ENCODE measurements around the gene CTNNBL1.

The CTNNBL1 gene

DNA sequence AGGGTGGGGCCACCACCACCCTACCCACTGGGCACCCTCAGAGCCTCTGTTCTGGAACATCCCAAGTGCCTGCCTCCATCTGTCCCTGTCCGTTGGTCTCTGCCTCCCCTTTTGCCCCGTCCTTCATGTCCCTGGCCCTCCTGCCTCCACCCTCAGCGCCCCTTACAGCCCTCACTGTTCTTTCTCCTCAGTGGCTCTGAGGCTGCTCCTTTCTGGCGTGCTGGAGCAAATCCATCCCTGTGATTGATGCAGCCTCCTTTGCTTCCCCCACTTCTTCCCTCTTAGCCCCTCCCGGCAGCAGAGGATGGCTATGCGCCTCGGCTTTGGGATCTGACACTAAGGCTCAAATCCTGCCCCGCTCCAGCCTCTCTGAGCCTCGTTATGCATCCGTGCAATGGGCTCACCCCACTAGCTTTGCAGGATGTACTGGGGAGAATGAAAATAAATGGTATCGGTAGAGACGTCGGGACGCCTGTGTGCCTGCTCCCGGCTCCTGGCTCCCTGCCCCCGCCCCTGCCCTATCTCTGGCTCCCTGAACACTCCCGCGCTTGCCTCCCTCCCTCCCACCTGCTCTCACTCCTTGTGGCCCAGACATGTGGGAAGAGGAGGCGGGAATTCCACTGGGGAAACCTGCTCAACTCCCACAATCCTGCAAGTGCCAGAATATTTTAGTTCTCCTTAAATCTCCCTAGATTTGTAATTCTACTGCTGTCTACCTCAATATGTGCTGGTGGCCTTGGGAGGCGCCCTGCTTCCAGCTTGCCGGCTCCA is 222.2 kb downstream of the CTNNBL1 start:
- Histone ChIP-seq H3K4me1 (ENCODE audit: insufficient read depth, low read length) (peaks cover 28% of the 10 kb centered on the region), H3K9ac (ENCODE audit: low read depth, low read length) (no peak overlapping the region), H3K4me3 (ENCODE audit: low read length) (peak overlapping the region; percentile 58), H3K27ac (ENCODE audit: low read depth, low read length) (no peak overlapping the region), H3K36me3 (ENCODE audit: insufficient read depth, low read length) (no peaks in the 10 kb centered on the region), H3K27me3 (ENCODE audit: insufficient read depth, low read length) (peaks cover 21% of the 10 kb centered on the region), H3K9me3 (ENCODE audit: insufficient read depth, low read depth, low read length) (no peaks in the 10 kb centered on the region)
- 6% methylated on average over 21 of the region's 21 CpGs for WGBS

- Histone ChIP-seq H3K27ac (ENCODE audit: low read depth, low read length) (no peak overlapping the region), H3K36me3 (ENCODE audit: insufficient read depth, low read length) (no peaks in the 10 kb centered on the region), H3K9me3 (ENCODE audit: insufficient read depth, low read depth, low read length) (no peaks in the 10 kb centered on the region), H3K4me3 (ENCODE audit: low read length) (no peak overlapping the region), H3K27me3 (ENCODE audit: insufficient read depth, low read length) (peaks cover 20% of the 10 kb centered on the region), H3K4me1 (ENCODE audit: insufficient read depth, low read length) (peaks cover 19% of the 10 kb centered on the region), H3K9ac (ENCODE audit: low read depth, low read length) (no peak overlapping the region)
- whole genome bisulfite sequencing, result 65% methylated on average over 12 of the region's 12 CpGs
Measured at GRCh38 chr20:37917461-37917860, 223.6 kb downstream of the CTNNBL1 start.

DNA sequence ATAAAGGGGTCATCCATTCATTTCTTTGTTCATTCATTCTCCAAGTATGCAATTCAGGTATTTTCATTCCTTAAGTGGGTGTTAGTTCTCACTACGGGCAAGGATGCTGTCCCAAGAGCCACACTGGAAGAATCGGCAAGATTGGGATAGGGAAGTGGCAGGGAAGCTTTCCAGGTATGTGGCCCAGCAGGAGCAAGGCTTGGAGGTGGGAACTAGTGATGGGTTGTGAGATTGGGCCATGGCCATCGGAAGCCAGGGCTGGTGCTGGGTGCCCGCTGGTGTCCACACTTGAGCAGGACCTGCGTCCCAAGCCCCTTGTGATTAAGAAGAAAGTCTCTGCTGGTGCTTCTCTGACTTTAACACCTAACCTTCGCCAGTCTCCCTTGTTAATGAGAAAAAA is 224.2 kb downstream of the CTNNBL1 start:
- no peak overlapping the region for H3K9ac ChIP-seq (ENCODE audit: low read depth, low read length)
- WGBS, result 79% methylated on average over 6 of the region's 6 CpGs
- no peak overlapping the region for H3K27ac ChIP-seq (ENCODE audit: low read depth, low read length)
- no peaks in the 10 kb centered on the region for H3K36me3 ChIP-seq (ENCODE audit: insufficient read depth, low read length)
- no peaks in the 10 kb centered on the region for H3K9me3 ChIP-seq (ENCODE audit: insufficient read depth, low read depth, low read length)
- H3K4me3 ChIP-seq (ENCODE audit: low read length), result no peak overlapping the region
- peaks cover 14% of the 10 kb centered on the region for H3K27me3 ChIP-seq (ENCODE audit: insufficient read depth, low read length)
- peaks cover 19% of the 10 kb centered on the region for H3K4me1 ChIP-seq (ENCODE audit: insufficient read depth, low read length)

GRCh38 chr20:37919389-37920040 is 225.7 kb downstream of the CTNNBL1 start:
- WGBS, result 58% methylated on average over 5 of the region's 5 CpGs
- Histone ChIP-seq H3K9me3 (ENCODE audit: insufficient read depth, low read depth, low read length) (no peaks in the 10 kb centered on the region), H3K4me1 (ENCODE audit: insufficient read depth, low read length) (peaks cover 19% of the 10 kb centered on the region), H3K36me3 (ENCODE audit: insufficient read depth, low read length) (no peaks in the 10 kb centered on the region), H3K27ac (ENCODE audit: low read depth, low read length) (no peak overlapping the region), H3K4me3 (ENCODE audit: low read length) (no peak overlapping the region), H3K27me3 (ENCODE audit: insufficient read depth, low read length) (peaks cover 8% of the 10 kb centered on the region), H3K9ac (ENCODE audit: low read depth, low read length) (no peak overlapping the region)

- no peaks in the 10 kb centered on the region for H3K9me3 ChIP-seq (ENCODE audit: insufficient read depth, low read depth, low read length)
- H3K36me3 ChIP-seq (ENCODE audit: insufficient read depth, low read length), result no peaks in the 10 kb centered on the region
- peaks cover 19% of the 10 kb centered on the region for H3K4me1 ChIP-seq (ENCODE audit: insufficient read depth, low read length)
- WGBS, result 93% methylated on average over 5 of the region's 6 CpGs
- H3K9ac ChIP-seq (ENCODE audit: low read depth, low read length), result no peak overlapping the region
- no peak overlapping the region for H3K27ac ChIP-seq (ENCODE audit: low read depth, low read length)
- H3K27me3 ChIP-seq (ENCODE audit: insufficient read depth, low read length), result peaks cover 8% of the 10 kb centered on the region
- no peak overlapping the region for H3K4me3 ChIP-seq (ENCODE audit: low read length)
Measured at GRCh38 chr20:37920270-37920669, 226.4 kb downstream of the CTNNBL1 start.

DNA sequence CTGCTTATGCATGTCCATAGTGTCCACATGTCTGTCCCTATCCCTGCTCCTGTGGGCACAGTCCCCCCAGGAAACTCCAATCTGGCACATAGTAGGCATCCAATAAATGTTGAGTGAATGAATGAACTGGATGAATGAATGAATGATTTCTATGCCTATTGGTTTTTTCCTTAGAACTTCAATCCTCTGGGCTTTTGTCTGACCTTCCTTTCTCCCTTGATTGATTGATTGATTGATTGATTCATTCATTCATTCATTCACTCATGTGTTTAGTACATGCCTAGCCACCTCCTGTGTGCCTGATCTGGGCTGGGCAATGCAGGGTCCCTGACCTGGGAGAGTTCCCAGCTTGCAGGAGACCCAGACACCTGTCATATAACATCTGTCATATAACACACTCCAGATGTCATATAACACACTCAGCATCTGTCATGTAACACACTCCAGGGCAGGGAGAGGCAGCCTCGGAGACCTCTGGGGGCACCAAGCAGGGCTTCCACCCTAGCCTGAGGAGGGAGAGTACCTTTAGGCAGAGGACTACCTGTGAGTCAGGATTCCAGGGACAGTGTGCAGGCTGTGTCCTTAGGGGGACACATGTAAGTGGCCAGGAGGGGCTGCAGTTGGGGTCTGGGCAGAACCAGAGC is 227.0 kb downstream of the CTNNBL1 start:
- 91% methylated on average over 1 of the region's 1 CpG for WGBS
- Histone ChIP-seq H3K27me3 (ENCODE audit: insufficient read depth, low read length) (peaks cover 8% of the 10 kb centered on the region), H3K4me3 (ENCODE audit: low read length) (no peak overlapping the region), H3K9ac (ENCODE audit: low read depth, low read length) (no peak overlapping the region), H3K9me3 (ENCODE audit: insufficient read depth, low read depth, low read length) (no peaks in the 10 kb centered on the region), H3K36me3 (ENCODE audit: insufficient read depth, low read length) (no peaks in the 10 kb centered on the region), H3K4me1 (ENCODE audit: insufficient read depth, low read length) (peaks cover 19% of the 10 kb centered on the region), H3K27ac (ENCODE audit: low read depth, low read length) (no peak overlapping the region)

- Histone ChIP-seq H3K36me3 (ENCODE audit: insufficient read depth, low read length) (no peaks in the 10 kb centered on the region), H3K27me3 (ENCODE audit: insufficient read depth, low read length) (peaks cover 5% of the 10 kb centered on the region), H3K4me1 (ENCODE audit: insufficient read depth, low read length) (peaks cover 16% of the 10 kb centered on the region), H3K4me3 (ENCODE audit: low read length) (no peak overlapping the region), H3K27ac (ENCODE audit: low read depth, low read length) (no peak overlapping the region), H3K9ac (ENCODE audit: low read depth, low read length) (no peak overlapping the region), H3K9me3 (ENCODE audit: insufficient read depth, low read depth, low read length) (no peaks in the 10 kb centered on the region)
- 86% methylated on average over 5 of the region's 6 CpGs for WGBS
Measured at GRCh38 chr20:37921341-37921929, 227.6 kb downstream of the CTNNBL1 start.
